ENCODE measurements around the gene YRDC. TPM values are rescaled to one million over a fixed set of nuclear protein-coding genes. Genes with fewer than 3 reads are reported as not detected.

The YRDC gene
- total and polyA plus RNA-seq, 2 donors from 2014 or later, result 9.0 to 11.0 TPM

DNA sequence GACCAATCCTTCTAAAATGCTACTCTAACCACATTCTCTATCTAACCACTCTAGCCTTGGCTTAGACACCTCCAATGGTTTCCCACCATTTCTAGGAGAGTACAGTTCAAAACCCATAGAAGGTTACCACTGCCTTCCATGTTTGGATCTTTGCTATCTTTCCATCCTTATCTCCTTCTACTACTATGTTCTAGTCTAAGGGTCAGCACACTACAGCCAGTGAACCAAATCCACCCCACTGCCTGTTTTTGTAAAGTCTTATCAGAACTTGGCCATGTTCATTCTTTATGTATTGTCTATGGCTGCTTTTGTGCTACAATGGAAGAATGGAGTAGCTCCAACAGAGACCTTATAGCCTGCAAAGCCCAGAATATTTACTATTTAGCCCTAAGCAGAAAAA, 45.1 kb upstream of the YRDC start:
- no peak overlapping the region for H3K27ac ChIP-seq (ENCODE audit: low read depth in 2 of 2, low read length in 2 of 2)
- FAIRE-seq, result no peak
- intact Hi-C loops (cut with DNase I), result no loop called here
- peaks cover 0 to 7% (median 0%) of the 10 kb centered on the region in 3 donors for H3K4me1 ChIP-seq (ENCODE audit: control insufficient read depth in 2 of 3, insufficient read depth in 2 of 3, low read depth in 1 of 3, low read length in 3 of 3)
- no peaks in the 10 kb centered on the region for H3K9me3 ChIP-seq (ENCODE audit: control insufficient read depth in 2 of 3, insufficient read depth in 1 of 3, low read length in 3 of 3)
- no peaks in the 10 kb centered on the region for H3K27me3 ChIP-seq (ENCODE audit: control insufficient read depth, insufficient read depth, low read length)
- DNase-seq, result no peak
- H3K9ac ChIP-seq (ENCODE audit: low read length in 3 of 3), result no peak overlapping the region
- no peak overlapping the region for H3K4me3 ChIP-seq (ENCODE audit: low read length in 3 of 3)
- no peak for TF ChIP-seq CTCF (IDR thresholded peaks at IDR 0.05; ENCODE audit: borderline replicate concordance, extremely low read depth, insufficient read depth)
- H3K36me3 ChIP-seq (ENCODE audit: control insufficient read depth in 2 of 3, insufficient read depth in 3 of 3, low read length in 3 of 3), result peaks cover 3 to 16% (median 7%) of the 10 kb centered on the region in 3 donors

GRCh38 chr1:37851782-37852210, 43.8 kb upstream of the YRDC start:
- H3K9ac ChIP-seq (ENCODE audit: low read length in 3 of 3), result no peak overlapping the region
- no peak for TF ChIP-seq CTCF (IDR thresholded peaks at IDR 0.05; ENCODE audit: borderline replicate concordance, extremely low read depth, insufficient read depth)
- H3K4me3 ChIP-seq (ENCODE audit: low read length in 3 of 3), result no peak overlapping the region
- H3K27ac ChIP-seq (ENCODE audit: low read depth in 2 of 2, low read length in 2 of 2), result no peak overlapping the region
- DNase-seq (no peak), FAIRE-seq (no peak)
- peaks cover 0 to 3% (median 0%) of the 10 kb centered on the region in 3 donors for H3K4me1 ChIP-seq (ENCODE audit: control insufficient read depth in 2 of 3, insufficient read depth in 2 of 3, low read depth in 1 of 3, low read length in 3 of 3)
- H3K9me3 ChIP-seq (ENCODE audit: control insufficient read depth in 2 of 3, insufficient read depth in 1 of 3, low read length in 3 of 3), result no peaks in the 10 kb centered on the region
- H3K36me3 ChIP-seq (ENCODE audit: control insufficient read depth in 2 of 3, insufficient read depth in 3 of 3, low read length in 3 of 3), result peaks cover 0 to 11% (median 3%) of the 10 kb centered on the region in 3 donors
- no peaks in the 10 kb centered on the region for H3K27me3 ChIP-seq (ENCODE audit: control insufficient read depth, insufficient read depth, low read length)
- intact Hi-C loops (cut with DNase I), result no loop called here

DNA sequence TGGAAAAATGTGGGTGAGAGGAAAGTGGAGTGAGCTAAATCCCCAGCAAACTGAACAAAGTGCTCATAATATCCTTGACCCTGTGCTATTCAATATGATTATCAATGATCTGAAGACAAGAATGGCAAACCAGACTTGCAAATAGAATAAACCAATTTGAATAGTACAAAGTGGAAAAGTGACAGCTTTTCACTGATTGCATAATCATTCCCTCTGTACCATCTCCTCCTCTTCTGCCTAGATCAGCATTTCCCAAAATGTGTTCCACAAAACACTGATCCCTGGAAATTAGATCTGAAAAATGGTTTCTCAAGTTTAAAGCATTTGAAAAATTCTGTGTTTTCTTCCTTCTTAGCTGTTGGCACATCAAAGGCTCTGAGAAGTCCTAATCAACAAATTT, 43.3 kb upstream of the YRDC start:
- H3K27ac ChIP-seq (ENCODE audit: low read depth in 2 of 2, low read length in 2 of 2), result no peak overlapping the region
- H3K4me3 ChIP-seq (ENCODE audit: low read length in 3 of 3), result no peak overlapping the region
- intact Hi-C loops (cut with DNase I), result no loop called here
- H3K9ac ChIP-seq (ENCODE audit: low read length in 3 of 3), result no peak overlapping the region
- H3K27me3 ChIP-seq (ENCODE audit: control insufficient read depth, insufficient read depth, low read length), result no peaks in the 10 kb centered on the region
- H3K36me3 ChIP-seq (ENCODE audit: control insufficient read depth in 2 of 3, insufficient read depth in 3 of 3, low read length in 3 of 3), result peaks cover 0 to 11% (median 3%) of the 10 kb centered on the region in 3 donors
- DNase-seq (no peak), FAIRE-seq (no peak)
- no peak for TF ChIP-seq CTCF (IDR thresholded peaks at IDR 0.05; ENCODE audit: borderline replicate concordance, extremely low read depth, insufficient read depth)
- no peaks in the 10 kb centered on the region for H3K9me3 ChIP-seq (ENCODE audit: control insufficient read depth in 2 of 3, insufficient read depth in 1 of 3, low read length in 3 of 3)
- H3K4me1 ChIP-seq (ENCODE audit: control insufficient read depth in 2 of 3, insufficient read depth in 2 of 3, low read depth in 1 of 3, low read length in 3 of 3), result peaks cover 0 to 3% (median 0%) of the 10 kb centered on the region in 3 donors
